HG03378 (cell line): Measurements from ENCODE around the gene TANK.
"Not testable (repeated sequence)": the region's sequence is repeated elsewhere in the genome, so short reads cannot be mapped to it uniquely, and the experiment has no call there.

ENCODE experiments used
- ATAC-seq: cut with Tn5 transposase; IDR thresholded peaks from one replicate; pipeline ENCODE4 v1.9.1; 2021; ENCODE audit warnings: mild to moderate bottlenecking, moderate library complexity; ENCODE audit not compliant: unreplicated experiment

The TANK gene

DNA sequence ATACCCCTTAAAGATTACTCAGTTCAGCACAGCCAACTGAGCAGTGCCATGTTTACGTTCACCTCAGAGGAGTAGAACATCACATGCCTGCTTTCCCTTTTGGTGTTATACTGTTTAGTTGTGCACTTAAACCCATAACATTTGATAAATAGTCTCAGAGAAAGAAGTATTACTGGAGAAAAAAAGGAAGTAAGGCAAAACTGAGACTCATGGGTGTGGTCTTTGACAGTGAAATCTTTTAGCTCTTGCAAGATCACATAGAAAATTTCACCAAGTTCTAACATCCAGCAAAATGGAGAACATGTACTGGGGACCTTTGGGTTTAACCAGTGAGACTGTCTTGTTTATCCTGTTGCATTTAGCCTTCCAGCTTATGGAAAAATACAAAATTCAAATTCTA lies 5.6 kb downstream of the TANK start:
- peak; percentile 22 for ATAC-seq

DNA sequence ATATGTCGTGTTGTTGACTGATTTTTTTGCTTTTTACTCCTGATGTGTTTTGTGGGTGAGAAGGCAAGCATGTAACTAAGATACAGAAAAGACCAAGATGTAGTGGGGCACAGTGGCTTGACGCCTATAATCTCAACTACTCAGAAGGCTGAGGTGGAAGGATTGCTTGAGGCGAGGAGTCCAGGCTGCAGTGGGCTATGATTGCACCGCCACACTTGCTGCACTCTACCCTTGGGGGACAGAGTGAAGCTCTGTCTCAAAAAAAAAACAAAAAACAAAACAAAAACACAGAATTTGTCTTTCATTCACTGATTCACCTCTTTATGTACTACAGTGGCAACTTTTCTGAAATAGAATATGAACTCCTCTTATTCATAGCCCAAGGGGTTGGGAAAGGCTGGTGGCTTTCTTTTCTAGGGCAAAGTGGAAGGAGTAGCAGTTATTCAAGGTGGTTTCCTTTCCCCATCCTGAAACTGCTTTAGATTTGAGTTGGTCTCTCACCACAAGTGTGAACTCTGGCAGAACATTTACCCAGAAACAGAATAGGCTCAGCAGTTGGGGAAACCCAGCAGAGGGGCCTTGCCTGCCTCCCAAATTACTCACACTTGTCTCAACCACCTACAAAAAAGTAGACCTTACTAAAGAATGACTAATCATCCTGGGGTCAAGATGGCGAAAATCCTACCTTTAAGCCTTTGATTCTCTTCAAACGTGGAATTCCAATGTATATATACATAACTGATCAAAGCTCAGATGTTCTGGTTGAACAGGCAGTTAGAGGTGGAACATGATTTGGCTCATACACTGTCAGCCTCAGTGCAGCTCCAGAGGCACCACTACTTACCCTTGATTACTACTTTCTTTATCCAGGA lies 6.5 kb downstream of the TANK start:
- ATAC-seq, result peak; percentile 86

GRCh38 chr2:161169335-161169734 lies 9.1 kb downstream of the TANK start:
- no peak for ATAC-seq

GRCh38 chr2:161170377-161170776 lies 10.1 kb downstream of the TANK start:
- ATAC-seq, result no peak

GRCh38 chr2:161170958-161171932 lies 11.0 kb downstream of the TANK start:
- ATAC-seq, result peak; percentile 26

GRCh38 chr2:161172901-161173540 lies 12.8 kb downstream of the TANK start:
- ATAC-seq, result peak; percentile 52

DNA sequence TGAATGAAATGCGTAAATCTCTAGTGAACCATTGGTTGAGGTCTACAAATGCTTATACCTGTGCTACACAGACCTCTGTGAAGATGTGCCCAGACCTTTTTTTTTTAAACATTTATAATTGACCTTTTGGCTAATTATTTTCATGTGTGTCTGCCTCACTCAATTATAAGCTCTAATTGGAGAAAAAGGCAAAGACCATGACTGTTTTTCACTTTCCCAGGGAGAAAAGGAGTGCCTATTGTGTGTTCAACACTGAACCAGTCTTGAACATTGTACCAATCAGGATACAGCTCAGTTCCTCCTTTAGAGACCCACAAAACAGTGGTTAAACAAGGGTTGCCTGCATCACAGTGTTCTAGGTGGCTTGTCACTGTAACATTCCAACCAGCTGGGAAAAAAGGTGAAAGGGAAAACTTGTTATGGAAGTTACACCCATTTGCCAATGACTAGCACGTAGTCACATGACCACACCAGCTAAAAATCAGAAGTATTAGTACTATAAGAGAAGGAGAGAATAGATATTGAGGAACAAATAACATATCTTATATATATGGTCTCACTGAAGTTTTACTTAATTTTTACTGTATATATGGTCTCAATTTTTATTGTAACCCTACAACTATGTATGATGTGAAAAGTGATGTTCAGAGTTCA lies 13.4 kb downstream of the TANK start:
- no peak for ATAC-seq

DNA sequence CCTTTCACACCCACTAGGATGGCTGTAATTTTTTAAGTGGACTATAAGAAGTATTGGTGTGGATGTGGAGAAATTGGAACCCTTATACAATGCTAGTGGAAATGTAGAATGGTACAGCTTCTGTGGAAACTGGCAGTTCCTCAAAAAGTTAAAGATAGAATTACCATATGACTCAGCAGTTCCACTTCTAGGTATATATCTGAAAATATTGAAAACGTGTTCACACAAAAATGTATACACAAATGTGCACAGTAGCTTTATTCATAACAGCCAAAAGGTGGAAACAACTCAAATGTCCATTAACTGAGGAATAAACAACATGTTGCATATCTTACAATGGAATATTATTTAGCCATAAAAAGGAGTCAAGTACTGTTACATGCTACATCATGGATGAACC lies 17.7 kb downstream of the TANK start:
- peak; percentile 49 for ATAC-seq

- ATAC-seq, result no peak
Observed at GRCh38 chr2:161178756-161179155, 18.5 kb downstream of the TANK start.

GRCh38 chr2:161190050-161190449 lies 29.8 kb downstream of the TANK start:
- no peak for ATAC-seq

DNA sequence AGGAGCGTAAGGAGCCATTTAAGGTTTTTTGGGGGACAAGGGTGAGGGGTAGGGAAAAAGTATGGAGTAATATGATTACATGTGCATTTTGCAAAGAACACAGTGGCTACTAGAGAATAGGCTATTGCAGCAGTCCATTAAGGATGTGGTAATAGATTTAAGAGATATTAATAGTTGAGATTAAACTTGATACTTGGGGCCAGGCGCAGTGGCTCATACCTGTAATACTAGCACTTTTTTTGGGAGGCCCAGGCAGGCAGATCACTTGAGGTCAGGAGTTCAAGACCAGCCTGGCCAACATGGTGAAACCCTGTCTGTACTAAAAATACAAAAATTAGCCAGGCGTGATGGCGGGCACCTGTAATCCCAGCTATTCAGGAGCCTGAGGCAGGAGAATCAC lies 35.4 kb downstream of the TANK start:
- ATAC-seq, result not testable (repeated sequence)

DNA sequence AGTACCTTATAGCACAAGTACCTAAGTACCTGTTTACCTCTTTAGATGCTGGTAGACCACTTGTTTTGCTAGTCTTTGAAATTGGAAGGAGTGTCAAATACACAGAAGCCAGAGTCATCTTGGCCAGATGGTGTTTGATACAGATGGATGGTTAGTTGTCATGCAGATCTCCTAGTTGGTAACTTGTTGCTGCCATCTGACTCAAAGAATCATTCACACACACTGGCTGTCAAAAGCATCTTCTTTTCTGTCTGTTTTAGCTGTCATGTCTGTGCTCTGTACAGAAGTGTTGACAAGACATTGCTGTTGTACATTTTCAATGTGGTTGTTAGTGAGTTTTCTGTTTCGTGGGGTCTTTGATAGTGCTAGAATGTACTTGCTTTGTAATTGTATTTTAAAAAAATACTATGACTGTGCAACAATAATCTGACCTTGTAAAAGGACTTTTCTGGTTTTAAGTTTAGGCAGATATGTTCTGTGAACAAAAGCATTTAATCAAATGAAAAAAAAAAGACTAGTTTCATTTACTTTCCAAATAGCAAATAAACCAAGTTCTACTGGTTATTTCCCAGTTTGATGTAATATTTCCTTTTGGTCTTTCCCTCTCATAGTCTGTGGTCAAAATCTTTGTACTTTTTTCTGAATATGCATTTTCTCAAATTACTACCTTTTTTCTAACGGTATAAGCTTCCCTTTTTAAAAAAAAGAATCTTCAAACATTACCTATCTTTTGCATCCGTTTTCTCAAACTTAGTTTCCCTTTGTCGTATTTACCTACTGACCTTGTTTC lies 39.9 kb downstream of the TANK start:
- ATAC-seq, result peak; percentile 70

DNA sequence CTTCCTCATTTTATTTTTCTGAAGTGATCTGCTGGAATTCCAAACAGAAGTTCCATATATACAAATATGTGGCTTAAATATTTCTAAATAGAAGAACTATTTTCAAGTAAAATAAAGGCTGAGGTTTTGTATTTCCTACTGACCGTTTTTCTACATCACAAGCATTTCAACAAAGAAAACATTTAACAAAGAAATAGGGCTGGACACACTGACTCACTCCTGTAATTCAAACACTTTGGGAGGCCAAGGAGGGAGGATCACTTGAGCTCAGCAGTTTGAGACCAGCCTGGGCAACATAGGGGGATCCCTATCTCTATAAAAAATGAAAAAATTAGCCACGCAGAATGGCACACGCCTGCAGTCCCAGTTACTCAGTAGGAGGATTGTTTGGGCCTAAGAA lies 44.6 kb downstream of the TANK start:
- ATAC-seq, result no peak

GRCh38 chr2:161206471-161207032 lies 46.3 kb downstream of the TANK start:
- ATAC-seq, result no peak

DNA sequence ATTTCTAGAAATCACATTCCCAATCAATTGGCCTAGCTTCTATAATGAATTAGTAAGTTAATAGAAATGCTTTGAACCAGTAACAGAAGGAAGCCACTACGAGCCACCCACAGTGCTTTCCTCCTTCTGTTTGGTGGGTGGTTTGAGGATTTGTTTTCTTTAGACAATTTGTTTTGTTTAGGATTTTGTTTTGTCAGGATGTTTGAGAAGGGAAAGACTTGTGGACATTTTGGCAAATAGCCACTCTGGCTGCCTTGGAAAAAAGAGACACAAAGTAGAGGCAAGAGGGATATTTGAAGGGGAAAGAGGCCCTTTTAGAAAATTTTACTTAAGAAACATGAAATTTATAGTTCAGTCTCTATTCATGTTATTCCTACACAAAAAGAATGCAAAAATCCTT lies 47.7 kb downstream of the TANK start:
- ATAC-seq, result no peak

- no peak for ATAC-seq
Observed at GRCh38 chr2:161208527-161209139, 48.4 kb downstream of the TANK start.

DNA sequence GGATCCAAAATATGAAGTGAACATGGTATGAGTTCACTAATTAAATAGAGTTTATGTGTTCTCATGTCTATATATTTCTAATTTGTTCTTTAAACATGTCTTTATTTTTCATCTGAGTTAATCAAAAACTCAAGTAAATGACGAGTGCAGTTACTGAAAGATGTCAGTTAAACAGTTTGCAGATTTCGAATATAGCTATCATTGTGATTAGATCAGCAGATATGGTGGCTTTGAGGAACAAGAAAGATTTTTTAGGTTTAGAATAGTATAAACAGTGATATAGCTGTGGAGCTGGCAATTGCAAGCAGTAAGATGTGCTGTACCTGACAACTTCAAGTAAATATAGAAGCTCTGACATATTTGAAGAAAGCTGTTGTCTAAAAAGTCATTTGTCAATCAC lies 49.7 kb downstream of the TANK start:
- no peak for ATAC-seq

GRCh38 chr2:161217597-161218185 lies 57.5 kb downstream of the TANK start:
- ATAC-seq, result no peak

- no peak for ATAC-seq
Observed at GRCh38 chr2:161219211-161219610, 59.0 kb downstream of the TANK start.
